HG03066 (cell line): ENCODE results near the gene PDXK.
A peak's percentile ranks its signal among the peaks of the same experiment; 100 is the strongest.

Experiments
- ATAC-seq: cut with Tn5 transposase; IDR thresholded peaks from one replicate; pipeline ENCODE4 v1.9.1; 2021; ENCODE audit warnings: low read depth; ENCODE audit not compliant: unreplicated experiment

The PDXK gene

GRCh38 chr21:43775795-43776430 is 57.0 kb downstream of the PDXK start, which contains the start of gene CSTB:
Gene CSTB (minus strand): TSS chr21:43776308. CDS start chr21:43776269, 39 bp downstream.
- no peak for ATAC-seq

- no peak for ATAC-seq
Measured at GRCh38 chr21:43777953-43778352, 59.0 kb downstream of the PDXK start.

- no peak for ATAC-seq
Measured at GRCh38 chr21:43778469-43779335, 59.8 kb downstream of the PDXK start.

- ATAC-seq = no peak
Measured at GRCh38 chr21:43779660-43780059, 60.7 kb downstream of the PDXK start.

- ATAC-seq = no peak
Measured at GRCh38 chr21:43781846-43782245, 62.9 kb downstream of the PDXK start.

- ATAC-seq = no peak
Measured at GRCh38 chr21:43782431-43783097, 63.6 kb downstream of the PDXK start.

- ATAC-seq = no peak
Measured at GRCh38 chr21:43783098-43783700, 64.3 kb downstream of the PDXK start.

- no peak for ATAC-seq
Measured at GRCh38 chr21:43785134-43785533, 66.2 kb downstream of the PDXK start.

- ATAC-seq = no peak
Measured at GRCh38 chr21:43786300-43786806, 67.4 kb downstream of the PDXK start.

- ATAC-seq = no peak
Measured at GRCh38 chr21:43786807-43787440, 68.0 kb downstream of the PDXK start.

GRCh38 chr21:43789276-43790009 is 70.5 kb downstream of the PDXK start, which contains the start of gene RRP1:
Gene RRP1 (plus strand): TSS chr21:43789577. CDS start chr21:43789630, 53 bp downstream.
- ATAC-seq = peak; percentile 69

GRCh38 chr21:43790010-43790524 is 71.1 kb downstream of the PDXK start:
- no peak for ATAC-seq

- ATAC-seq = no peak
Measured at GRCh38 chr21:43792406-43792805, 73.5 kb downstream of the PDXK start.

- ATAC-seq = no peak
Measured at GRCh38 chr21:43793243-43793642, 74.3 kb downstream of the PDXK start.

- ATAC-seq = no peak
Measured at GRCh38 chr21:43794311-43794710, 75.4 kb downstream of the PDXK start.

- ATAC-seq = no peak
Measured at GRCh38 chr21:43794857-43795256, 75.9 kb downstream of the PDXK start.

GRCh38 chr21:43797415-43797814 is 78.5 kb downstream of the PDXK start:
- ATAC-seq = no peak

GRCh38 chr21:43797925-43798715 is 79.2 kb downstream of the PDXK start:
- ATAC-seq = no peak
